Measurements from ENCODE around the gene CPLX3.

Gene CPLX3

DNA sequence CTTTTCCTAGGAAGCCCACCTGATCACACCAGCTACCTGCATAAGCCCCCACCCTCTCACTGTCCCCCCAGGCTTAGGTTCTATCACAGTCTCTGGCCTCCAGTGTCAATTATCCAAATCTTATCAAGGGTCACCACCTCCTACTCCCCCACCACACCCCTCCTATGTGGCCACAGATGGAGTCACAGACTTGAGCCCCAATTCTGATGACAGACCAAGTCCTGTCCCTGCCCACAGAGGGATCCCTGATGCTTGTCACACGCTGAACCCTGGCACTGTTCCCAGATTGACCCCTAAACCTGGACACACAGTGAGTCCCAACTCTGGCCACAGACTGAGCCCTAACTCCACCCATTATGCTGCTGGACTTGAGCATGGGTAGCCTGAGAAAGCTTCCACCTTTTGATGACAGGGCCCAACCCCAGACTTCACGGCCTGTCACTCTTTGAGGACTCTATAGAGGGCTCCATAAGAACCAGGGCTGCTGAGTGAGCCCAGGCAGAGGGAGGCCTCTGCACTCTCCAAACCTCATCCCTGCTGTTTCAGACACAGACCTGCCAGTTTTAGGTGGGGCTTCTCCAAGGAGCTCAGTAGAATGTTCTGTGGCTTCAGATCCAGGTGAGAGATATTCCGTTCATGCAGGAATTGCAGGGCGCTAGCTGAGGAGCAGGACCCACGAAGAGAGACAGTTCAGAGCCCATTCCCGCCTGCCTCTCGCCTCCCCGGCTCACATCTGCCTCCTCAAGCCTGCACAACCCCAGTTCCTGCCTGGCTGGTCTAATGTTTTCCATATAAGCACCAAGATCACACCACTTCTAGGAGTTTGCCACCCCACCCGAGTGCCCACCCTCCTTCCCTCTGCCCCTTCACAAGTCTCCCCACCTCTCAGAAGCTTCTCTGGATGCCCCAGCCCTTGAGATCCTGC lies 14.7 kb downstream of the CPLX3 start:
- ATAC-seq: no peak

GRCh38 chr15:74841891-74842373 lies 15.5 kb downstream of the CPLX3 start:
- no peak for ATAC-seq
- TF ChIP-seq, protein P1, sequence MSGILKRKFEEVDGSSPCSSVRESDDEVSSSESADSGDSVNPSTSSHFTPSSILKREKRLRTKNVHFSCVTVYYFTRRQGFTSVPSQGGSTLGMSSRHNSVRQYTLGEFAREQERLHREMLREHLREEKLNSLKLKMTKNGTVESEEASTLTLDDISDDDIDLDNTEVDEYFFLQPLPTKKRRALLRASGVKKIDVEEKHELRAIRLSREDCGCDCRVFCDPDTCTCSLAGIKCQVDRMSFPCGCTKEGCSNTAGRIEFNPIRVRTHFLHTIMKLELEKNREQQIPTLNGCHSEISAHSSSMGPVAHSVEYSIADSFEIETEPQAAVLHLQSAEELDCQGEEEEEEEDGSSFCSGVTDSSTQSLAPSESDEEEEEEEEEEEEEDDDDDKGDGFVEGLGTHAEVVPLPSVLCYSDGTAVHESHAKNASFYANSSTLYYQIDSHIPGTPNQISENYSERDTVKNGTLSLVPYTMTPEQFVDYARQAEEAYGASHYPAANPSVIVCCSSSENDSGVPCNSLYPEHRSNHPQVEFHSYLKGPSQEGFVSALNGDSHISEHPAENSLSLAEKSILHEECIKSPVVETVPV (CRISPR knock-in tag; IDR thresholded peaks at IDR 0.05): no peak
- TF ChIP-seq, protein P2, sequence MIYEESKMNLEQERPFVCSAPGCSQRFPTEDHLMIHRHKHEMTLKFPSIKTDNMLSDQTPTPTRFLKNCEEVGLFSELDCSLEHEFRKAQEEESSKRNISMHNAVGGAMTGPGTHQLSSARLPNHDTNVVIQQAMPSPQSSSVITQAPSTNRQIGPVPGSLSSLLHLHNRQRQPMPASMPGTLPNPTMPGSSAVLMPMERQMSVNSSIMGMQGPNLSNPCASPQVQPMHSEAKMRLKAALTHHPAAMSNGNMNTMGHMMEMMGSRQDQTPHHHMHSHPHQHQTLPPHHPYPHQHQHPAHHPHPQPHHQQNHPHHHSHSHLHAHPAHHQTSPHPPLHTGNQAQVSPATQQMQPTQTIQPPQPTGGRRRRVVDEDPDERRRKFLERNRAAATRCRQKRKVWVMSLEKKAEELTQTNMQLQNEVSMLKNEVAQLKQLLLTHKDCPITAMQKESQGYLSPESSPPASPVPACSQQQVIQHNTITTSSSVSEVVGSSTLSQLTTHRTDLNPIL (CRISPR knock-in tag; IDR thresholded peaks at IDR 0.05; ENCODE audit: low read depth): no peak
- TF ChIP-seq POU6F1 (CRISPR knock-in tag; IDR thresholded peaks at IDR 0.05; ENCODE audit: borderline replicate concordance, low read depth): no peak
- no peak for TF ChIP-seq PATZ1 (CRISPR knock-in tag; IDR thresholded peaks at IDR 0.05; ENCODE audit: borderline replicate concordance)
- no peak for TF ChIP-seq TCF4 (CRISPR knock-in tag; IDR thresholded peaks at IDR 0.05; ENCODE audit: borderline replicate concordance)
- no peak for TF ChIP-seq ZFP30 (CRISPR knock-in tag; IDR thresholded peaks at IDR 0.05)
- TF ChIP-seq ISL1 (CRISPR knock-in tag; IDR thresholded peaks at IDR 0.05): no peak
- TF ChIP-seq OSR1 (CRISPR knock-in tag; IDR thresholded peaks at IDR 0.05): no peak
- TF ChIP-seq ESRRG (CRISPR knock-in tag; IDR thresholded peaks at IDR 0.05): no peak

More for the DNA sequence above, 14.7 kb downstream of the CPLX3 start:
- no peak for TF ChIP-seq ZNF70 (CRISPR knock-in tag; IDR thresholded peaks at IDR 0.05)
- TF ChIP-seq BACH2 (CRISPR knock-in tag; IDR thresholded peaks at IDR 0.05; ENCODE audit: borderline replicate concordance): no peak
- no peak for TF ChIP-seq POU6F1 (CRISPR knock-in tag; IDR thresholded peaks at IDR 0.05; ENCODE audit: borderline replicate concordance, low read depth)
- TF ChIP-seq OSR1 (CRISPR knock-in tag; IDR thresholded peaks at IDR 0.05): no peak
- TF ChIP-seq ZC3H10 (CRISPR knock-in tag; IDR thresholded peaks at IDR 0.05): no peak
- no peak for TF ChIP-seq ARNTL (CRISPR knock-in tag; IDR thresholded peaks at IDR 0.05; ENCODE audit: borderline replicate concordance, low read depth)
- TF ChIP-seq TOX (CRISPR knock-in tag; IDR thresholded peaks at IDR 0.05; ENCODE audit: borderline replicate concordance): no peak
- TF ChIP-seq TSHZ2 (CRISPR knock-in tag; IDR thresholded peaks at IDR 0.05): no peak
- TF ChIP-seq, protein P1 (CRISPR knock-in tag; IDR thresholded peaks at IDR 0.05): no peak
- TF ChIP-seq, protein P2 (CRISPR knock-in tag; IDR thresholded peaks at IDR 0.05; ENCODE audit: low read depth): no peak
- no peak for TF ChIP-seq PPARA (CRISPR knock-in tag; IDR thresholded peaks at IDR 0.05; ENCODE audit: borderline replicate concordance)
- TF ChIP-seq ESRRG (CRISPR knock-in tag; IDR thresholded peaks at IDR 0.05): no peak
- TF ChIP-seq ZFP30 (CRISPR knock-in tag; IDR thresholded peaks at IDR 0.05): no peak
- TF ChIP-seq TCF4 (CRISPR knock-in tag; IDR thresholded peaks at IDR 0.05; ENCODE audit: borderline replicate concordance): no peak
- no peak for TF ChIP-seq GLIS3 (CRISPR knock-in tag; IDR thresholded peaks at IDR 0.05)
- no peak for TF ChIP-seq CSDC2 (CRISPR knock-in tag; IDR thresholded peaks at IDR 0.05)
- no peak for TF ChIP-seq SNAI2 (CRISPR knock-in tag; IDR thresholded peaks at IDR 0.05)
- TF ChIP-seq ZNF565 (CRISPR knock-in tag; conservative IDR thresholded peaks at IDR 0.05; ENCODE audit: low read depth): no peak
- no peak for TF ChIP-seq ISL1 (CRISPR knock-in tag; IDR thresholded peaks at IDR 0.05)
